ENCODE data around the gene AGTRAP.

Gene AGTRAP

GRCh38 chr1:11691928-11692711 is 43.8 kb upstream of the AGTRAP start:
- H3K36me3 ChIP-seq, result no peaks in the 10 kb centered on the region
- no peak for DNase-seq
- peaks cover 7 to 89% of the 10 kb centered on the region in 2 donors for H3K27me3 ChIP-seq
- no peak overlapping the region for H3K27ac ChIP-seq
- TF ChIP-seq CTCF (IDR thresholded peaks at IDR 0.05), result no peak
- peaks cover 0 to 31% (median 24%) of the 10 kb centered on the region in 4 donors for H3K4me1 ChIP-seq
- no peaks in the 10 kb centered on the region for H3K9me3 ChIP-seq
- H3K4me3 ChIP-seq, result no peak overlapping the region
- intact Hi-C loops (cut with DNase I; ENCODE audit: low total_unique reads), result no loop called here

GRCh38 chr1:11693024-11693590 is 42.8 kb upstream of the AGTRAP start:
- DNase-seq, result peak in 1 of 2 donors; percentile 30
- H3K4me3 ChIP-seq, result no peak overlapping the region
- no peaks in the 10 kb centered on the region for H3K9me3 ChIP-seq
- TF ChIP-seq CTCF (IDR thresholded peaks at IDR 0.05), result no peak
- no peak overlapping the region for H3K27ac ChIP-seq
- peaks cover 0 to 31% (median 24%) of the 10 kb centered on the region in 4 donors for H3K4me1 ChIP-seq
- peaks cover 7 to 94% of the 10 kb centered on the region in 2 donors for H3K27me3 ChIP-seq
- intact Hi-C loops (cut with DNase I; ENCODE audit: low total_unique reads), result no loop called here
- no peaks in the 10 kb centered on the region for H3K36me3 ChIP-seq

GRCh38 chr1:11693917-11694316 is 42.0 kb upstream of the AGTRAP start:
- Histone ChIP-seq H3K27me3 (peaks cover 7 to 94% of the 10 kb centered on the region in 2 donors), H3K4me3 (no peak overlapping the region), H3K4me1 (peaks cover 0 to 31% (median 24%) of the 10 kb centered on the region in 4 donors), H3K27ac (no peak overlapping the region), H3K9me3 (no peaks in the 10 kb centered on the region), H3K36me3 (no peaks in the 10 kb centered on the region)
- no peak for DNase-seq
- TF ChIP-seq CTCF (IDR thresholded peaks at IDR 0.05), result no peak
- intact Hi-C loops (cut with DNase I; ENCODE audit: low total_unique reads), result no loop called here

- H3K27me3 ChIP-seq, result peaks cover 4 to 97% of the 10 kb centered on the region in 2 donors
- H3K36me3 ChIP-seq, result no peaks in the 10 kb centered on the region
- H3K4me1 ChIP-seq, result peaks cover 0 to 31% (median 22%) of the 10 kb centered on the region in 4 donors
- H3K27ac ChIP-seq, result no peak overlapping the region
- H3K9me3 ChIP-seq, result no peaks in the 10 kb centered on the region
- H3K4me3 ChIP-seq, result no peak overlapping the region
- intact Hi-C loops (cut with DNase I; ENCODE audit: low total_unique reads), result no loop called here
- no peak for TF ChIP-seq CTCF (IDR thresholded peaks at IDR 0.05)
- DNase-seq, result no peak
Observed at GRCh38 chr1:11695861-11696260, 40.1 kb upstream of the AGTRAP start.

- Histone ChIP-seq H3K4me1 (peaks cover 0 to 27% (median 18%) of the 10 kb centered on the region in 4 donors), H3K36me3 (no peaks in the 10 kb centered on the region), H3K27ac (no peak overlapping the region), H3K9me3 (no peaks in the 10 kb centered on the region), H3K4me3 (no peak overlapping the region), H3K27me3 (peaks cover 0 to 95% of the 10 kb centered on the region in 2 donors)
- no peak for DNase-seq
- intact Hi-C loops (cut with DNase I; ENCODE audit: low total_unique reads), result no loop called here
- no peak for TF ChIP-seq CTCF (IDR thresholded peaks at IDR 0.05)
Observed at GRCh38 chr1:11697188-11697892, 38.6 kb upstream of the AGTRAP start.

All from tibial artery (tissue), 4 donors.